ENCODE data around the gene PKD1L1. TPM values are rescaled to one million over a fixed set of nuclear protein-coding genes. Genes with fewer than 3 reads are reported as not detected.
"Not testable (repeated sequence)": the region's sequence is repeated elsewhere in the genome, so short reads cannot be mapped to it uniquely, and the experiment has no call there.

PKD1L1 gene
- total and polyA plus RNA-seq, 2 donors (not counting 1 experiment from before 2014, with no cell fraction given): 0.59 to 0.70 TPM

DNA sequence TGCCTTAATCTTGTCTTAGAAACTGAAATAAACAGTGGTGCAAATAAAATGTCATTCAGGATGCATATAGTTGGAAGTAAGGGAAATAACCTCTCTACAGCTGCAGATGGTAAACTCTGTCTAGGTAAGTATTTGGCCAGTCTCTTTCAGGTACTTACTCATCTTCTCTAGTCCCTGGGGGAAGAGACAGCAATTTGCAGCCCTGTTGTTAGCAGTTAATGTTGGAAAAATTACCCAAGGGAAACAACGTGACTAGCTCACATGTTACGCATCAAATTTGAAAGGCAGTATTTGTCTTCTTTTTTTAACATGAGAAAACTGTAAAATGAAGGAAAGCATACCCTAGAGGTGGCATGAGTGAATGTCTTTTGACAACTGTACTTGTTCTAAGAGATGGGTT is 34.3 kb upstream of the PKD1L1 start:
- no peak overlapping the region for H3K27ac ChIP-seq (ENCODE audit: low read length in 2 of 2)
- peaks cover 8 to 13% of the 10 kb centered on the region in 2 donors for H3K4me1 ChIP-seq (ENCODE audit: control insufficient read depth in 2 of 2, insufficient read depth in 2 of 2, low read length in 2 of 2)
- DNase-seq (no peak), ATAC-seq (ENCODE audit: low read depth) (no peak)
- Mint-ChIP-seq H3K4me1 (peaks cover 18% of the 10 kb centered on the region), H3K27ac (no peak overlapping the region), H3K4me3 (no peak overlapping the region), H3K9me3 (ENCODE audit: insufficient read depth) (no peaks in the 10 kb centered on the region), H3K27me3 (no peaks in the 10 kb centered on the region)
- peak overlapping the region; percentile 1 for H2AFZ ChIP-seq (ENCODE audit: insufficient read depth, low read depth, low read length, poor library complexity, severe bottlenecking)
- H3K27me3 ChIP-seq (replicated peaks in 1 of 4; ENCODE audit: control extremely low read depth in 1 of 4, control insufficient read depth in 3 of 4, insufficient read depth in 4 of 4, low read length in 3 of 4): no peaks in the 10 kb centered on the region
- peaks cover 4% of the 10 kb centered on the region for H3K79me2 ChIP-seq (ENCODE audit: control insufficient read depth, insufficient read depth, low read length)
- H3K36me3 ChIP-seq (replicated peaks in 1 of 2; ENCODE audit: control extremely low read depth in 1 of 2, control insufficient read depth in 1 of 2, extremely low read depth in 1 of 2, insufficient read depth in 2 of 2, low read length in 1 of 2): peaks cover 0 to 8% of the 10 kb centered on the region in 2 experiments
- intact Hi-C loops (cut with micrococcal nuclease): no loop called here
- ChIA-PET POLR2A (no interaction called here), CTCF (interaction anchor here (1.0 to 2.4 kb wide), 5 partner anchors 9 to 716 kb away, joined by 3 to 15 read pairs (median 3); no protein-coding TSS in a partner anchor)
- no peak for TF ChIP-seq EZH2 (IDR thresholded peaks at IDR 0.05; ENCODE audit: borderline replicate concordance, insufficient read depth, low read depth, low read length, poor library complexity, severe bottlenecking)
- TF ChIP-seq, protein P1, sequence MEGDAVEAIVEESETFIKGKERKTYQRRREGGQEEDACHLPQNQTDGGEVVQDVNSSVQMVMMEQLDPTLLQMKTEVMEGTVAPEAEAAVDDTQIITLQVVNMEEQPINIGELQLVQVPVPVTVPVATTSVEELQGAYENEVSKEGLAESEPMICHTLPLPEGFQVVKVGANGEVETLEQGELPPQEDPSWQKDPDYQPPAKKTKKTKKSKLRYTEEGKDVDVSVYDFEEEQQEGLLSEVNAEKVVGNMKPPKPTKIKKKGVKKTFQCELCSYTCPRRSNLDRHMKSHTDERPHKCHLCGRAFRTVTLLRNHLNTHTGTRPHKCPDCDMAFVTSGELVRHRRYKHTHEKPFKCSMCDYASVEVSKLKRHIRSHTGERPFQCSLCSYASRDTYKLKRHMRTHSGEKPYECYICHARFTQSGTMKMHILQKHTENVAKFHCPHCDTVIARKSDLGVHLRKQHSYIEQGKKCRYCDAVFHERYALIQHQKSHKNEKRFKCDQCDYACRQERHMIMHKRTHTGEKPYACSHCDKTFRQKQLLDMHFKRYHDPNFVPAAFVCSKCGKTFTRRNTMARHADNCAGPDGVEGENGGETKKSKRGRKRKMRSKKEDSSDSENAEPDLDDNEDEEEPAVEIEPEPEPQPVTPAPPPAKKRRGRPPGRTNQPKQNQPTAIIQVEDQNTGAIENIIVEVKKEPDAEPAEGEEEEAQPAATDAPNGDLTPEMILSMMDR (IDR thresholded peaks at IDR 0.05): no peak
- WGBS (ENCODE audit: insufficient coverage): 43% methylated on average over 1 of the region's 2 CpGs
- no peak overlapping the region for H3K4me3 ChIP-seq (ENCODE audit: control extremely low read depth in 1 of 5, extremely low read depth in 1 of 5, insufficient read depth in 1 of 5, low read depth in 2 of 5, low read length in 4 of 5)
- peaks cover 0 to 2% (median 0%) of the 10 kb centered on the region in 3 donors for H3K9me3 ChIP-seq (ENCODE audit: control extremely low read depth in 1 of 3, control insufficient read depth in 2 of 3, insufficient read depth in 1 of 3, low read length in 2 of 3)
- H4K20me1 ChIP-seq (ENCODE audit: control insufficient read depth, insufficient read depth, low read length, poor library complexity, severe bottlenecking): no peaks in the 10 kb centered on the region
- no peak overlapping the region for H3K9ac ChIP-seq (ENCODE audit: low read length)
- no peak overlapping the region for H3K4me2 ChIP-seq (replicated peaks; ENCODE audit: low read depth, low read length, poor library complexity, severe bottlenecking)

DNA sequence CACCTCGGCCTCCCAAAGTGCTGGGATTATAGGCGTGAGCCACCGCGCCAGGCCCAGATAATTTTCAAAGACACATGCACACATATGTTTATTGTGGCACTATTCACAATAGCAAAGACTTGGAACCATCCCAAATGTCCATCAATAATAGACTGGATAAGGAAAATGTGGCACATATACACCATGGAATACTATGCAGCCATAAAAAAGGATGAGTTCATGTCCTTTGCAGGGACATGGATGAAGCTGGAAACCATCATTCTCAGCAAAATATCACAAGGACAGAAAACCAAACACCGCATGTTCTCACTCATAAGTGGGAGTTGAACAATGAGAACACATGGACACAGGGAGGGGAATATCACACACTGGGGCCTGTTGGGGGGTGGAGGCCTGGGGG is 32.4 kb upstream of the PKD1L1 start:
- not testable (repeated sequence) for H3K4me3 Mint-ChIP-seq

More for the DNA sequence above, 32.4 kb upstream of the PKD1L1 start:
- ATAC-seq (ENCODE audit: low read depth); POLR2A ChIA-PET; H3K9me3 Mint-ChIP-seq (ENCODE audit: insufficient read depth); H2AFZ ChIP-seq (ENCODE audit: insufficient read depth, low read depth, low read length, poor library complexity, severe bottlenecking); H3K4me2 ChIP-seq (replicated peaks; ENCODE audit: low read depth, low read length, poor library complexity, severe bottlenecking); H3K4me3 ChIP-seq (ENCODE audit: control extremely low read depth in 1 of 5, extremely low read depth in 1 of 5, insufficient read depth in 1 of 5, low read depth in 2 of 5, low read length in 4 of 5); H3K9me3 ChIP-seq (ENCODE audit: control extremely low read depth in 1 of 3, control insufficient read depth in 2 of 3, insufficient read depth in 1 of 3, low read length in 2 of 3); H3K27me3 ChIP-seq (replicated peaks in 1 of 4; ENCODE audit: control extremely low read depth in 1 of 4, control insufficient read depth in 3 of 4, insufficient read depth in 4 of 4, low read length in 3 of 4); DNase-seq; intact Hi-C loops (cut with micrococcal nuclease); H3K27ac Mint-ChIP-seq; H3K27me3 Mint-ChIP-seq; H3K9ac ChIP-seq (ENCODE audit: low read length); H4K20me1 ChIP-seq (ENCODE audit: control insufficient read depth, insufficient read depth, low read length, poor library complexity, severe bottlenecking); H3K79me2 ChIP-seq (ENCODE audit: control insufficient read depth, insufficient read depth, low read length); H3K27ac ChIP-seq (ENCODE audit: low read length in 2 of 2): not testable (repeated sequence)
- Histone ChIP-seq H3K4me1 (ENCODE audit: control insufficient read depth in 2 of 2, insufficient read depth in 2 of 2, low read length in 2 of 2) (peaks cover 8 to 13% of the 10 kb centered on the region in 2 donors), H3K36me3 (replicated peaks in 1 of 2; ENCODE audit: control extremely low read depth in 1 of 2, control insufficient read depth in 1 of 2, extremely low read depth in 1 of 2, insufficient read depth in 2 of 2, low read length in 1 of 2) (peaks cover 0 to 26% of the 10 kb centered on the region in 2 experiments)
- no CpG with 5 or more reads among the region's 5 CpGs for WGBS (ENCODE audit: insufficient coverage)
- CTCF ChIA-PET: interaction anchor here (1.5 kb wide), 2 partner anchors 10 to 11 kb away, joined by 3 to 6 read pairs; no protein-coding TSS in a partner anchor
- peaks cover 21% of the 10 kb centered on the region for H3K4me1 Mint-ChIP-seq

All from B cell (primary cell).